K562 (cell line): ENCODE data around the gene MTG1.

Experiments used
- MYNN ChIP-seq, 2 experiments: sonication (generic); formaldehyde crosslinking in 1 of 2; IDR thresholded peaks; 2 replicates each; pipeline versions ENCODE4 v1.5.0 to v1.6.1; 2016 to 2020; ENCODE audit warnings: antibody characterized with exemption in 1 of 2, missing genetic modification reagents in 1 of 2
- ZZZ3 ChIP-seq: fragments of 450-650 bp; IDR thresholded peaks from 2 replicates; pipeline ENCODE4 v1.6.1; 2016; ENCODE audit warnings: antibody characterized with exemption, mild to moderate bottlenecking, moderate library complexity

DNA sequence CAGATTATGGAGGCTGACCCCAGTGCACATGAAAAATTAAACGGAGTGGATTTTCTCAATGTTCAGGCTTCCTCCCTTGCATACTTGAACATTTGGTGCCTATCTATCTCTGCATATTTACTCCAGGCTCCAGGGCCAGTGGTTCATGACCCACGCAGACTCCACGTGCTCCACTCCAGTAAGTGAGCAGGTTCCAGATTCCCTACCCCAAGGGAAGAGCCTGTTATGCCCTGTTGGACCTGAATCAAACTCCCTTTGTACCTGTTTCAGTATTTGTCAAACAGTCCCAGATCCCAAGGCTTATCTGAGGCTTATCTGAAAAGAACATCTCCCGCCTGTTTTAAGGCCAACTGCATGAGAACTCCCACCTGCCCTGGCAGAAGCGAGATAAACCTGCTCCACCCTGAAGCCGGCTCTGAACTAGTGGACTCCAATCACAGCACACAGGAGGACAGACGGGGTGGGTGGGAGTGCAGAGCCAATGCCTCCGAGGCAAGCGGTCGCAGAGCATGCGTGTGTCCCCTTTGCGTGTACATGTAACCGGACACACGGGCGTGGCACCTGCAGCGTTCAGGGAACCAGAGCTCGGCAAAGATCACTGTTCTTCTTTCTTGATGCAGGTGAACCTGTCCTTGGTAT lies 33.9 kb upstream of the MTG1 start:
- TF ChIP-seq ZZZ3 (no peak), MYNN (IDR thresholded peaks at IDR 0.05) (no peak), MYNN (CRISPR knock-in tag; IDR thresholded peaks at IDR 0.05) (no peak)
